K562 (cell line): ENCODE data around the gene TNIP2. TPM values are rescaled to one million over a fixed set of nuclear protein-coding genes. Genes with fewer than 3 reads are reported as not detected.

Experiments
- ATAC-seq: fragments of 200-7000 bp; cut with Tn5 transposase; 3 replicates; pipeline ENCODE4 v1.9.1; 2020; ENCODE audit warnings: moderate library complexity
- BruUV-seq: library from RNA; stranded (reverse); fragments of 400-500 nt; replicated peaks from 2 replicates; lab custom pipeline; 2021; lab: Mats Ljungman, UMichigan
- CTCF ChIA-PET: fragments of 300-600 bp; formaldehyde crosslinking; extraction: SDS; loops from one replicate; lab custom pipeline; 2021; ENCODE audit warnings: low intra/inter-chr PET ratio; lab: Yijun Ruan, JAX
- POLR2A ChIA-PET: fragments of 300-600, 350-650 bp; sonication (Branson Sonifier 250); formaldehyde crosslinking; extraction: SDS; loops from one replicate; lab custom pipeline; 2021; ENCODE audit warnings: antibody characterized with exemption, inconsistent platforms; lab: Yijun Ruan, JAX
- DNase-seq, 4 experiments: peaks; one replicate each; pipeline versions ENCODE4 v3.0.0 to v3.0.0-alpha.2; 2011 to 2018; ENCODE audit warnings: low spot score in 3 of 4, mixed read lengths in 3 of 4; ENCODE audit errors: extremely low read depth in 1 of 4
- FAIRE-seq: peaks from 2 replicates; lab custom pipeline; 2011; peaks lifted over from hg19 to GRCh38; lab: Jason Lieb, UNC
- H2AFZ ChIP-seq: 2 replicates; pipeline ENCODE4 v1.6.0; 2011; ENCODE audit warnings: low read depth, low read length, control low read depth, inconsistent platforms
- H3K27ac ChIP-seq: fragments of 200-600 bp; 3 replicates; pipeline ENCODE4 v1.8.0; 2011; ENCODE audit warnings: low read depth, mild to moderate bottlenecking, control low read depth, inconsistent platforms, low read length, moderate library complexity, mixed read lengths; ENCODE audit errors: extremely low read depth
- H3K27me3 ChIP-seq, 2 experiments: fragments of 300-600 bp in 1 of 2; 2 replicates in 1 of 2; 3 replicates in 1 of 2; pipeline versions ENCODE4 v1.6.0 to v1.8.0; 2011; ENCODE audit warnings: inconsistent platforms in 2 of 2, low read length in 2 of 2, mild to moderate bottlenecking in 1 of 2, mixed read lengths in 1 of 2, moderate library complexity in 1 of 2; ENCODE audit not compliant: control insufficient read depth in 2 of 2, insufficient read depth in 2 of 2
- H3K36me3 ChIP-seq: fragments of 300-600 bp; 3 replicates; pipeline ENCODE4 v1.8.0; 2011; ENCODE audit warnings: mild to moderate bottlenecking, low read length, inconsistent platforms; ENCODE audit not compliant: control insufficient read depth, insufficient read depth
- H3K4me1 ChIP-seq, 2 experiments: fragments of 200-600 bp in 1 of 2; replicated peaks in 1 of 2; 2 replicates in 1 of 2; 3 replicates in 1 of 2; pipeline versions ENCODE4 v1.5.1 to v1.8.0; 2011; ENCODE audit warnings: inconsistent platforms in 2 of 2, low read length in 2 of 2, mild to moderate bottlenecking in 1 of 2, mixed read lengths in 1 of 2, moderate library complexity in 1 of 2; ENCODE audit not compliant: control insufficient read depth in 2 of 2, insufficient read depth in 2 of 2
- H3K4me2 ChIP-seq: 2 replicates; pipeline ENCODE4 v1.6.1; 2011; ENCODE audit warnings: low read length, control low read depth, inconsistent platforms, mixed read lengths; ENCODE audit not compliant: insufficient read depth
- H3K4me3 ChIP-seq: fragments of 200-600 bp; sonication (generic), shearing (Covaris generic); 2 replicates; pipeline ENCODE4 v1.5.1; 2016; ENCODE audit warnings: control low read depth, inconsistent platforms
- H3K79me2 ChIP-seq: fragments of 200-600 bp; 3 replicates; pipeline ENCODE4 v1.8.0; 2011; ENCODE audit warnings: low read length, inconsistent platforms; ENCODE audit not compliant: control insufficient read depth, insufficient read depth
- H3K9ac ChIP-seq, 2 experiments: 2 replicates each; pipeline versions ENCODE4 v1.6.0 to v1.6.1; 2011; ENCODE audit warnings: low read depth in 2 of 2, low read length in 2 of 2, control low read depth in 1 of 2, inconsistent platforms in 1 of 2, mild to moderate bottlenecking in 1 of 2, mixed read lengths in 1 of 2; ENCODE audit not compliant: insufficient read depth in 1 of 2
- H3K9me1 ChIP-seq: one replicate; pipeline ENCODE4 v1.6.0; 2011; ENCODE audit warnings: inconsistent platforms, mild to moderate bottlenecking, low read length, moderate library complexity; ENCODE audit not compliant: control insufficient read depth, insufficient read depth
- H3K9me3 ChIP-seq: replicated peaks from 2 replicates; pipeline ENCODE4 v1.5.1; 2011; ENCODE audit warnings: low read depth, low read length, inconsistent platforms; ENCODE audit not compliant: control insufficient read depth, insufficient read depth
- H4K20me1 ChIP-seq: replicated peaks from 2 replicates; pipeline ENCODE4 v1.6.1; 2011; ENCODE audit warnings: low read length, inconsistent platforms, mixed read lengths; ENCODE audit not compliant: control insufficient read depth, insufficient read depth
- STAT5A ChIP-seq: IDR thresholded peaks from 2 replicates; pipeline ENCODE4 v1.6.1; 2012; ENCODE audit warnings: low read length, inconsistent platforms, borderline replicate concordance
- WGBS: fragments of 100-300 bp; shearing (Covaris generic); methylation state at CpG from one replicate; pipeline ENCODE4 v1.1.6; 2016; ENCODE audit warnings: low coverage, mixed read lengths; ENCODE audit not compliant: insufficient coverage; ENCODE audit errors: missing lambda C conversion rate; 5-methylcytosine and 5-hydroxymethylcytosine counted together
- in situ Hi-C: fragments of 300-500 bp; cut with MboI; formaldehyde crosslinking; loops from 4 replicates; pipeline ENCODE4 v1.15.0; 2018; ENCODE audit warnings: inconsistent platforms, mixed read lengths
- intact Hi-C: fragments of 100-400 bp; cut with micrococcal nuclease; formaldehyde crosslinking; loops from 2 replicates; pipeline ENCODE4 v1.14.2; 2022
- polyA plus RNA-seq, 8 experiments: library from polyadenylated mRNA; depleted of rRNA in 4 of 8; stranded (reverse) in 5 of 8; unstranded in 3 of 8; fragments of >200 nt; fragmentation: Nextera tagmentation in 2 of 8; fragmentation: Illumina TruSeq in 1 of 8; extraction: Ambion mirVana in 2 of 8; extraction: Trizol in 1 of 8; gene quantifications; 2 replicates each; pipeline versions ENCODE4 v1.2.1 to v1.2.3, GENCODE V29; 2011 to 2014; ENCODE audit warnings: inconsistent platforms in 1 of 8, missing spikeins in 1 of 8
- total RNA-seq, 7 experiments: library from RNA; depleted of rRNA in 6 of 7; stranded (reverse); fragments of >200 nt in 6 of 7; fragmentation: Illumina TruSeq in 2 of 7; extraction: Trizol in 2 of 7; gene quantifications; 2 replicates each; pipeline versions ENCODE4 v1.2.1 to v1.2.3, GENCODE V29; 2011 to 2021; ENCODE audit warnings: low replicate concordance in 1 of 7

The TNIP2 gene
- total and polyA plus RNA-seq, 9 of the 15 experiments (the other 6 are each of a cell fraction or from before 2014, with no cell fraction given): 0.61 to 42.6 (median 19.5) TPM

DNA sequence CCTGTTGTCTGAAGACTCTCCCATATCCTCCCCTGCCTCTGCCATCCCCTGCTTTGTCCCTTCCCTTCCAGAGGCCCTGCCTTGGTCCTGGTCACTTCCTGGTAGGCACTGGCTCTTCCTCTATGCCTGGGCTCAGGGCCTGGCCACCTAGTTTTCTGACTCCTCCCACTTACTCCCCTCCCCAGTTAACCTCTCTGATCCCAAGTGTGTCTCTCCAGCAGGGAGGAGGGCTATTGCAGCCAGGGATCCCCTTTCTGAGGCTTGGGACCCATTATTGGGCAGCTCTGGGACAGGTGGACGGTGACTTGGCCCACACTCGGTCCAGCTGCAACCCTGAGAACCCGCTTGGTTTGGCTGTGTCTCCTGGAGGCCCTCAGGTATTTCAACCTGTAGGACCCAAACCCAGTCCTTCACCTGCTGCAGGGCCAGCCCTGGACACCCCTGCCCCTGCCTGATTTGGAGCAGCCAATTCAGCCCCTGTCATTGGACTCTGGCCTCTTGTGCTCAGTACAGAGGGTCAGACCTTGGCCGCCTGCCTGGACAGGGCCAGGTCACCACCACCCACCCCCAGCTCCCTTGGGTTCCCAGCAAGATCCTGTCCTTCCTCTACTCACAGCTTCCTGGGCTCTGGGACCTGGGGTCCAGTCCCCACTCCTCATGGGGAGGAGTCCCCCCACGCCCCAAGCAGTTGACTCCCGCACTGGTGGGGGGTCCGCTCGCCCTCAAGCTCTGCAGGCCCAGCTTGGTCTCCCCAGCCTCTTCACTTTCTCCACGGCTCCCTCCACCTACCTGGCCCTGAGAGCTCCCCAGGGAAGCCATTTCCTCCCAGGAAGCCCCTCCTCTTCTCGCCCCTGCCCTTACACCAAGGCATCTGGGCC is 35.6 kb upstream of the TNIP2 start:
- no peak for ATAC-seq
- TF ChIP-seq STAT5A: no peak
- TF ChIP-seq, all 486 proteins: peak for 0
- intact Hi-C loops: loop anchor here (1.0 to 5.0 kb wide), 3 partner anchors 29 to 76 kb away; partner anchors contain the start of gene ADD1
- H3K4me1 ChIP-seq: peaks cover 15 to 91% of the 10 kb centered on the region in 2 experiments
- no peak overlapping the region for H3K4me2 ChIP-seq
- ChIA-PET CTCF (no interaction called here), POLR2A (interaction anchor here (0.6 to 1.0 kb wide), 3 partner anchors 9 to 92 kb away, joined by 3 to 4 read pairs (median 3); no protein-coding TSS in a partner anchor)
- no peaks in the 10 kb centered on the region; the same call in 2 of the 3 replicates for H3K79me2 ChIP-seq
- no TSS peak for BruUV-seq
- DNase-seq (no peak), FAIRE-seq (no peak)
- H3K4me3 ChIP-seq: no peak overlapping the region
- H2AFZ ChIP-seq: peak overlapping the region; percentile 62; the same call in 1 of the 2 replicates
- 87% methylated on average over 7 of the region's 10 CpGs for WGBS
- H3K9me3 ChIP-seq: no peaks in the 10 kb centered on the region
- in situ Hi-C loops: no loop called here
- no peaks in the 10 kb centered on the region; the same call in 1 of the 2 replicates for H4K20me1 ChIP-seq
- no peaks in the 10 kb centered on the region for H3K9me1 ChIP-seq
- H3K36me3 ChIP-seq: no peaks in the 10 kb centered on the region
- H3K9ac ChIP-seq: peak overlapping the region in 1 of 2 experiments; percentile 75; a peak in 2 of 4 replicates
- H3K27me3 ChIP-seq: no peaks in the 10 kb centered on the region
- no peak overlapping the region for H3K27ac ChIP-seq
